Measurements from ENCODE around the gene SLC11A1. TPM values are rescaled to one million over a fixed set of nuclear protein-coding genes. Genes with fewer than 3 reads are reported as not detected.

Gene SLC11A1
- total and polyA plus RNA-seq, 8 donors, result 0.51 to 16.2 (median 5.3) TPM

GRCh38 chr2:218374795-218375194, 7.3 kb upstream of the SLC11A1 start:
- intact Hi-C loops (cut with DNase I), result no loop called here
- DNase-seq (peak in 1 of 6 donors; percentile 4), ATAC-seq (no peak), FAIRE-seq (no peak)
- H3K4me3 ChIP-seq, result no peak overlapping the region
- 67 to 73% methylated on average over 4 of the region's 4 CpGs for WGBS, 2 donors
- no peaks in the 10 kb centered on the region for H3K4me1 ChIP-seq
- no peaks in the 10 kb centered on the region for H3K27me3 ChIP-seq
- no peaks in the 10 kb centered on the region for H3K9me3 ChIP-seq
- no peaks in the 10 kb centered on the region for H3K36me3 ChIP-seq
- TF ChIP-seq, protein P1, sequence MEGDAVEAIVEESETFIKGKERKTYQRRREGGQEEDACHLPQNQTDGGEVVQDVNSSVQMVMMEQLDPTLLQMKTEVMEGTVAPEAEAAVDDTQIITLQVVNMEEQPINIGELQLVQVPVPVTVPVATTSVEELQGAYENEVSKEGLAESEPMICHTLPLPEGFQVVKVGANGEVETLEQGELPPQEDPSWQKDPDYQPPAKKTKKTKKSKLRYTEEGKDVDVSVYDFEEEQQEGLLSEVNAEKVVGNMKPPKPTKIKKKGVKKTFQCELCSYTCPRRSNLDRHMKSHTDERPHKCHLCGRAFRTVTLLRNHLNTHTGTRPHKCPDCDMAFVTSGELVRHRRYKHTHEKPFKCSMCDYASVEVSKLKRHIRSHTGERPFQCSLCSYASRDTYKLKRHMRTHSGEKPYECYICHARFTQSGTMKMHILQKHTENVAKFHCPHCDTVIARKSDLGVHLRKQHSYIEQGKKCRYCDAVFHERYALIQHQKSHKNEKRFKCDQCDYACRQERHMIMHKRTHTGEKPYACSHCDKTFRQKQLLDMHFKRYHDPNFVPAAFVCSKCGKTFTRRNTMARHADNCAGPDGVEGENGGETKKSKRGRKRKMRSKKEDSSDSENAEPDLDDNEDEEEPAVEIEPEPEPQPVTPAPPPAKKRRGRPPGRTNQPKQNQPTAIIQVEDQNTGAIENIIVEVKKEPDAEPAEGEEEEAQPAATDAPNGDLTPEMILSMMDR (IDR thresholded peaks at IDR 0.05), result no peak
- no peak overlapping the region for H3K27ac ChIP-seq

DNA sequence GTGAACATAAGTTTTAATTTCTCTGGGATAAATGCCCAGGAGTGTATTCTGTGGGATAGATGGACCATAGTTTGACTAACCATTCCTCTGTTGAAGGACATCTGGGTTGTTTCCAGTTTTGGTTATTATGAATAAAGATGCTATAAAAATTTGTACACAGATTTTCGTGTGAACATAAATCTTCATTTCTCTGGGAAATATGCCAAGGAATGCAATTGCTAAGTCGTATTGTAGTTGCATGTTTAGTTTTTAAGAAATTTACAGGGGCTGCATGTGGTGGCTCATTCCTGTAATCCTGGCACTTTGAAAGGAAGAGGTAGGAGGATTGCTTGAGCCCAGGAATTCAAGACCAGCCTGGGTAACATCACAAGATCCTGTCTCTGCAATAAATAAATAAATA, 6.9 kb upstream of the SLC11A1 start:
- Histone ChIP-seq H3K27ac (no peak overlapping the region), H3K4me3 (no peak overlapping the region), H3K4me1 (no peaks in the 10 kb centered on the region), H3K9me3 (no peaks in the 10 kb centered on the region), H3K36me3 (no peaks in the 10 kb centered on the region), H3K27me3 (no peaks in the 10 kb centered on the region)
- DNase-seq (no peak), ATAC-seq (no peak), FAIRE-seq (no peak)
- 32 to 54% methylated on average over 2 of the region's 2 CpGs for WGBS, 2 donors
- intact Hi-C loops (cut with DNase I), result no loop called here
- TF ChIP-seq, protein P1 (IDR thresholded peaks at IDR 0.05), result no peak

DNA sequence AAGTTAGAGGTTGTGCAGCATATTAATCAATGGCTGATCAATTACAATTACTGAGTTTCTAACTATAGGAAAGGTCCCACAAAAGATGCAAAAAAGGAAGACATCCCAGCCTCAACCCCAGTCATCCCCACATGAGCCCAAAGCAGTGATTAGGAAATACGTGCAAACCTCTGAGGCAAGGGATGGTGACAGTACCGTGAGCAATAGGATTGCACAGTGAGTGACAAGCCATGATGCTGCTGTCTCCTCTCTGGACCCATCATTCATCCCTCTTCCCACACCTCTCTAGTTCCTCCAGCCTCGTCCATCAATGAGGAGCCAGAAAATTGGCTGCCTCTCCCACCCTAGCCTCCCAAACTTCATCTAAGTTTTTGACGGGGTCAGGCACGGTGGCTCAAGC, 4.0 kb upstream of the SLC11A1 start:
- DNase-seq (no peak), FAIRE-seq (no peak), ATAC-seq (no peak)
- Histone ChIP-seq H3K9me3 (no peaks in the 10 kb centered on the region), H3K27me3 (no peaks in the 10 kb centered on the region), H3K36me3 (no peaks in the 10 kb centered on the region), H3K27ac (no peak overlapping the region), H3K4me1 (no peaks in the 10 kb centered on the region), H3K4me3 (no peak overlapping the region)
- intact Hi-C loops (cut with DNase I), result no loop called here
- TF ChIP-seq, protein P1 (IDR thresholded peaks at IDR 0.05), result no peak
- WGBS, 2 donors, result 82 to 86% methylated on average over 5 of the region's 5 CpGs

DNA sequence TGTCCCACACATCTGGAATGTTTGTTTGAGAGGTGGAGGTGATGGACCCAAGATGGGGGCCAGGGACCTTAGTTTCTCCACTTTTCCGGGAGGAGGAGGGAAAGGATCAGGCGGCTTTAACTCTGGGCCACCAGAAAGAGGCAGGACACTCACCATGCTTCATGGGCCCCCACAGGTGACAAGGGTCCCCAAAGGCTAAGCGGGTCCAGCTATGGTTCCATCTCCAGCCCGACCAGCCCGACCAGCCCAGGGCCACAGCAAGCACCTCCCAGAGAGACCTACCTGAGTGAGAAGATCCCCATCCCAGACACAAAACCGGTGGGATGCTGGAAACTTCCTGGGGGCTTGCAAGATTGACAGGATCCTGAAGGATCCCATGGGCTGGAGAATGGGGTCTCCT, 712 bp downstream of the SLC11A1 start:
- peak overlapping the region in 1 of 4 donors; percentile 6 for H3K4me3 ChIP-seq
- ATAC-seq (no peak), DNase-seq (no peak), FAIRE-seq (no peak)
- no peaks in the 10 kb centered on the region for H3K9me3 ChIP-seq
- 86 to 96% methylated on average over 6 of the region's 6 CpGs for WGBS, 2 donors
- no peaks in the 10 kb centered on the region for H3K27me3 ChIP-seq
- H3K27ac ChIP-seq, result peak overlapping the region in 2 of 4 donors; percentile 30 to 44
- peaks cover 0 to 6% (median 0%) of the 10 kb centered on the region in 3 donors for H3K4me1 ChIP-seq
- intact Hi-C loops (cut with DNase I), result loop anchor here in 1 of 3 donors (10.0 kb wide), 1 partner anchor 198 kb away; no protein-coding TSS in a partner anchor
- TF ChIP-seq, protein P1 (IDR thresholded peaks at IDR 0.05), result no peak
- H3K36me3 ChIP-seq, result no peaks in the 10 kb centered on the region

DNA sequence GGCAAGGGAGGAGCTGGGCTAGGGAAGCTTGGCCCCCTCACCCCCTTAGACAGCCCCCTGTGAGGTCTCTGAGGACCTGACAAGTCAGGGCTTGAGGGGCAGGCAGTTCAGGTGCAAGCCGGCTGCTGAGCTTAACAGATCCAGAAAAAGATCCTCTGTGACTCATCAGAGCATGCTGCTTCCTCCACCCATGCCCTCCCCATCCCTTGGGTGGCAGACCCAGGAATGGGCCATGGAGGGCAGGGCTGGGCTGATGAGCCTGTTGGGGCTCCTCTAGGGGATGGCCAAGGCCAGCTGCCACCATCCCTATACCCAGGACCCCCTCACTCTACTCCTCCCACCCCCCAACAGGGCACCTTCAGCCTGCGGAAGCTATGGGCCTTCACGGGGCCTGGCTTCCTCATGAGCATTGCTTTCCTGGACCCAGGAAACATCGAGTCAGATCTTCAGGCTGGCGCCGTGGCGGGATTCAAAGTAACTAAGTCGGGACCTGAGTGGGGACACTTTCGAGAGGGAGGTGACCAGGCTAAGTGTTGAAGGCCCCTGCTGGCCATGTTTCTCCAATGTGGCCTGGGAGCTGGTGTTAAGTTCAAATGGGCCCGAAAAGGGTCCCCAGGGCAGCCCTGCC, 1.9 kb downstream of the SLC11A1 start:
- 88 to 89% methylated on average over 10 of the region's 10 CpGs for WGBS, 2 donors
- Histone ChIP-seq H3K9me3 (no peaks in the 10 kb centered on the region), H3K4me1 (peaks cover 0 to 6% (median 0%) of the 10 kb centered on the region in 3 donors), H3K27ac (no peak overlapping the region), H3K4me3 (no peak overlapping the region), H3K27me3 (no peaks in the 10 kb centered on the region), H3K36me3 (no peaks in the 10 kb centered on the region)
- FAIRE-seq (no peak), ATAC-seq (no peak), DNase-seq (no peak)
- TF ChIP-seq, protein P1 (IDR thresholded peaks at IDR 0.05), result no peak
- intact Hi-C loops (cut with DNase I), result loop anchor here in 1 of 3 donors (10.0 kb wide), 1 partner anchor 199 kb away; no protein-coding TSS in a partner anchor
